Neural crest cell (in vitro differentiated cells): ENCODE results near the gene NCS1. TPM values are rescaled to one million over a fixed set of nuclear protein-coding genes. Genes with fewer than 3 reads are reported as not detected.

Experiments used
- DNase-seq: peaks from one replicate; pipeline ENCODE4 v3.0.0; 2021; ENCODE audit warnings: low read depth, mixed read lengths, low spot score
- H3K27ac Mint-ChIP-seq: one replicate; pipeline ENCODE4 v1.8.0; 2021; ENCODE audit warnings: mild to moderate bottlenecking, mixed read lengths; ENCODE audit not compliant: unreplicated experiment
- H3K27me3 Mint-ChIP-seq: 2 replicates; pipeline ENCODE4 v1.8.0; 2021; ENCODE audit warnings: low read depth, mild to moderate bottlenecking, mixed read lengths
- H3K36me3 Mint-ChIP-seq: 2 replicates; pipeline ENCODE4 v1.8.0; 2021; ENCODE audit warnings: low read depth, mild to moderate bottlenecking, mixed read lengths
- H3K4me1 Mint-ChIP-seq: 2 replicates; pipeline ENCODE4 v1.8.0; 2021; ENCODE audit warnings: mixed read lengths
- H3K4me3 Mint-ChIP-seq: one replicate; pipeline ENCODE4 v1.8.0; 2021; ENCODE audit warnings: mild to moderate bottlenecking, mixed read lengths
- H3K9me3 Mint-ChIP-seq: 2 replicates; pipeline ENCODE4 v1.8.0; 2021; ENCODE audit warnings: mixed read lengths
- total RNA-seq: library from RNA; stranded (reverse); gene quantifications from 2 replicates; pipeline ENCODE4 v1.2.1, GENCODE V29; 2021
- TF ChIP-seq, protein P1 (sequence below): fragments of 200-600 bp; sonication (generic); conservative IDR thresholded peaks from 2 replicates; pipeline ENCODE4 v1.5.0; 2021; ENCODE audit warnings: antibody characterized with exemption, mild to moderate bottlenecking

The NCS1 gene
- total RNA-seq, 1 donor from 2014 or later = 60.1 TPM

DNA sequence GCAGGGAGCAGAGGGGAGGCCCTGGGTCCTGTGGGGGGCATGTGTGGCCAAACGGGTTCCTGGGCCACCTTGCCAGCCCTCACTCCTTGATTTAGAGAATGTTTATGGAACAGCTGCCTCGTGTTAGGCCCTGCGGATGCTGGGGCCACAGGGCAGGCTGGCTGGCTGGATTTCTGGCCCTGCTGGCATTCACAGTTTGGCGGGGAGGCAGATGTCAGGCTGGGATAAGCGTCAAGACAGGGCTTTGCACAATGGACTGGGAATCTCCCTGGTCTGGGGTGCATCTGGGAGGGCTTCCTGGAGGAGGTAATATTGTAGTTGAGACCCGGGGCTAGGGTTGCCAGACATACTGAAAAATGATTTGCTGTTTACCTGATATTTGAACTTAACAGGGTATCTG, 13.8 kb downstream of the NCS1 start:
- Mint-ChIP-seq H3K4me3 (peak overlapping the region; percentile 75), H3K4me1 (peaks cover 46% of the 10 kb centered on the region)
- TF ChIP-seq, protein P1, sequence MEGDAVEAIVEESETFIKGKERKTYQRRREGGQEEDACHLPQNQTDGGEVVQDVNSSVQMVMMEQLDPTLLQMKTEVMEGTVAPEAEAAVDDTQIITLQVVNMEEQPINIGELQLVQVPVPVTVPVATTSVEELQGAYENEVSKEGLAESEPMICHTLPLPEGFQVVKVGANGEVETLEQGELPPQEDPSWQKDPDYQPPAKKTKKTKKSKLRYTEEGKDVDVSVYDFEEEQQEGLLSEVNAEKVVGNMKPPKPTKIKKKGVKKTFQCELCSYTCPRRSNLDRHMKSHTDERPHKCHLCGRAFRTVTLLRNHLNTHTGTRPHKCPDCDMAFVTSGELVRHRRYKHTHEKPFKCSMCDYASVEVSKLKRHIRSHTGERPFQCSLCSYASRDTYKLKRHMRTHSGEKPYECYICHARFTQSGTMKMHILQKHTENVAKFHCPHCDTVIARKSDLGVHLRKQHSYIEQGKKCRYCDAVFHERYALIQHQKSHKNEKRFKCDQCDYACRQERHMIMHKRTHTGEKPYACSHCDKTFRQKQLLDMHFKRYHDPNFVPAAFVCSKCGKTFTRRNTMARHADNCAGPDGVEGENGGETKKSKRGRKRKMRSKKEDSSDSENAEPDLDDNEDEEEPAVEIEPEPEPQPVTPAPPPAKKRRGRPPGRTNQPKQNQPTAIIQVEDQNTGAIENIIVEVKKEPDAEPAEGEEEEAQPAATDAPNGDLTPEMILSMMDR = no peak

DNA sequence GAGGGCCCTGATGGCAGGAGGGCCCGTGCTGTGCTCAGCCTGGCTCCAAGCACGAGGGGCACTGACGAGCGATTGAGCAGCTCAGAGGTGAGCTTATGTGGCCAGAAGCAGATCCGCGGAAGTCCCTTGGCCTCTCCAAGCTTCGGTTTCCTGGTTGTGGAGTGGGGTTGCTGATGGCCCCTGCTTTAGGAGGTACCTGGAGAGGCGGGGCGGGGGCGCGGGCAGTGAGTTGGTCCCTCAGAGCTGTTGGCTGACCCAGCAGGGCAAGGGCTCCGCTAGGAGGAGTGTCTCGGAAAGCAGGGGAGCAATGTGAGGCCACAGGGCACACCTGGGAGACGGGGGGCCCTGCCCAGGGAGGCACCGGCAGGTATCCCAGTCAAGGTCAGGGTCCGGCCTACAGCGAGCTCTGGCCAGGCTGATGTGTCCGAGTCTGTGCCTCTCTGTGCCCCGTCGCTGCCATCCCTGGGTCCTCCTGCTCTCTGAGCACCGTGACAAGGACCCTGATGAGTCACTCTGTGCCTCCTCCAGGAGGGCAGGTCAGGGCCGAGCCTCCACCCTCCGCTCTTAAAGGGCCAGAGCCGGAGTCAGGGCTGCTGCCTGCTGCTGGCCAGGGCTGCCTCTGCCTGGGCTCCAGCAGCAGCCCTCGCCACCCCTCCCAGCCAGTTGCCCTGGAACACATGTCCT, 14.8 kb downstream of the NCS1 start:
- no peaks in the 10 kb centered on the region for H3K27me3 Mint-ChIP-seq
- H3K9me3 Mint-ChIP-seq = no peaks in the 10 kb centered on the region
- H3K27ac Mint-ChIP-seq = peak overlapping the region; percentile 98
- TF ChIP-seq, protein P1 = no peak
- peaks cover 46% of the 10 kb centered on the region for H3K4me1 Mint-ChIP-seq
- no peak for DNase-seq
- no peaks in the 10 kb centered on the region for H3K36me3 Mint-ChIP-seq
- H3K4me3 Mint-ChIP-seq = no peak overlapping the region

More for the DNA sequence above, 13.8 kb downstream of the NCS1 start:
- Mint-ChIP-seq H3K27ac (peak overlapping the region; percentile 98), H3K9me3 (no peaks in the 10 kb centered on the region), H3K27me3 (no peaks in the 10 kb centered on the region), H3K36me3 (no peaks in the 10 kb centered on the region)
- no peak for DNase-seq

DNA sequence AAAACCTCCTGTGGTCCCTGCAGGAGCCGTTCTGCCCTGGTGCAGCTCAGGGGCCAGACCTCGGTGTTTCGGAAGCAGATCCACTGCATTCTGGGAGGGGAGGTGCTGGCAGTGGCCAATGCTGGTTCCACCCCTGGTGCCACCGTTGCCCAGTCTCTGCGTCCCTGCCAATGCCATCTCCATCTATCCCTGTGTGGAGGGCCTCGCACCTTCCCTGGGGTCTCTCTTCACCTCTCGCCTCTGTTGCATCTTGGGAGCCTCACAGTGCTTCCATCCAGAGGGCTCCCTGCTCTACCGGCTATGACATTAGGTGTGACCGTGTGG, 15.3 kb downstream of the NCS1 start:
- Mint-ChIP-seq H3K36me3 (no peaks in the 10 kb centered on the region), H3K27me3 (no peaks in the 10 kb centered on the region), H3K27ac (peak overlapping the region; percentile 75), H3K4me3 (no peak overlapping the region), H3K4me1 (peaks cover 46% of the 10 kb centered on the region), H3K9me3 (no peaks in the 10 kb centered on the region)
- no peak for DNase-seq
- TF ChIP-seq, protein P1 = no peak

DNA sequence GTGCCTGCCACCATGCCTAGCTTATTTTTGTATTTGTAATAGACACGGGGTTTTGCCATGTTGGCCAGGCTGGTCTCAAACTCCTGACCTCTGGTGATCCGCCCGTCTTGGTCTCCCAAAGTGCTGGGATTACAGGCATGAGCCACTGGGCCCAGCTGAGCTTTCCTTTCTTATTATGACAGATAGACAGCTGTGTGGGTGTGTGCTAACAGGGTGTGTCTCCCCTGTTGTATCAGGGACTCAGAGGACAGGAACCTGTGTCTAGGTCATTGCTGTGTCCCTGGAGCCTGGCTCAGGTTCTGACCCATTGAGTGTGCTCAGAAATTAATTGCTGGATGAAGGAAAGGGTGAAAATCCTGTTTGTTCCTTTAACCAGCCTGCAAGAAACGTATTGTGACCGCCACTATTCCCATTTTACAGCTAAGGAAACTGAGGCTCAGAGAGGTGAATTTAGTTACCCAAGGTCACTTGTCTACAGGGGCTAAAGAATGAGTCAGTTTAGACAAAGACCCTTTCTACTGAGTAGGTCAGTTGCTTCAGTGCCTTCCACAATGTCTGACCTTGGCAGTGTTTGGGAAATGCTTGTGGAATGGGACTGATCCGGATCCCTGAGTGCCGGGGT, 16.8 kb downstream of the NCS1 start:
- H3K9me3 Mint-ChIP-seq = no peaks in the 10 kb centered on the region
- no peak overlapping the region for H3K27ac Mint-ChIP-seq
- DNase-seq = no peak
- peaks cover 43% of the 10 kb centered on the region for H3K4me1 Mint-ChIP-seq
- no peak overlapping the region for H3K4me3 Mint-ChIP-seq
- H3K27me3 Mint-ChIP-seq = no peaks in the 10 kb centered on the region
- H3K36me3 Mint-ChIP-seq = no peaks in the 10 kb centered on the region
- TF ChIP-seq, protein P1 = no peak

DNA sequence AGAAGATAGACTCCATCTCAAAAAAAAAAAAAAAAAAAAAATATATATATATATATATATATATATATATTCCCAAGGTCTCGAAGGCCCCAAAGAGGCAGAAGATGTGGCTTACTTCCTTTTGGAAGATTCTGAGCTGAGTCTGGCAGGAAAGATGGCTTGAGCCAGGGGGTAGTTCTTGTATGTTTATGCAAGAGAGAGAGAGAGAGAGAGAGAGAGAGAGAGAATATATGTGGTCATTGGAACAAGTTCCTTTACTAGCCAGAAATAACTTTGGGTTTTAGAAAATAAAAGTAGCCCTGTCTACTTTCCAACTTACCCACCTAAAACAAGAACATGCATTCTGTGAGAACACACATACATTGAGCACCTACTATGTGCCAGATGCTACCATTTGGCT, 17.6 kb downstream of the NCS1 start:
- TF ChIP-seq, protein P1 = no peak
- Mint-ChIP-seq H3K27me3 (no peaks in the 10 kb centered on the region), H3K27ac (no peak overlapping the region), H3K9me3 (no peaks in the 10 kb centered on the region), H3K36me3 (no peaks in the 10 kb centered on the region), H3K4me1 (peaks cover 42% of the 10 kb centered on the region), H3K4me3 (no peak overlapping the region)
- DNase-seq = no peak
